Endometrium (tissue), 2 donors: ENCODE results near the gene NKAPD1.

Source experiments
- FAIRE-seq: peaks from 2 replicates; lab custom pipeline; 2012; peaks lifted over from hg19 to GRCh38; lab: Jason Lieb, UNC
- donor health status: control.
- donor health status: control.

Gene NKAPD1

DNA sequence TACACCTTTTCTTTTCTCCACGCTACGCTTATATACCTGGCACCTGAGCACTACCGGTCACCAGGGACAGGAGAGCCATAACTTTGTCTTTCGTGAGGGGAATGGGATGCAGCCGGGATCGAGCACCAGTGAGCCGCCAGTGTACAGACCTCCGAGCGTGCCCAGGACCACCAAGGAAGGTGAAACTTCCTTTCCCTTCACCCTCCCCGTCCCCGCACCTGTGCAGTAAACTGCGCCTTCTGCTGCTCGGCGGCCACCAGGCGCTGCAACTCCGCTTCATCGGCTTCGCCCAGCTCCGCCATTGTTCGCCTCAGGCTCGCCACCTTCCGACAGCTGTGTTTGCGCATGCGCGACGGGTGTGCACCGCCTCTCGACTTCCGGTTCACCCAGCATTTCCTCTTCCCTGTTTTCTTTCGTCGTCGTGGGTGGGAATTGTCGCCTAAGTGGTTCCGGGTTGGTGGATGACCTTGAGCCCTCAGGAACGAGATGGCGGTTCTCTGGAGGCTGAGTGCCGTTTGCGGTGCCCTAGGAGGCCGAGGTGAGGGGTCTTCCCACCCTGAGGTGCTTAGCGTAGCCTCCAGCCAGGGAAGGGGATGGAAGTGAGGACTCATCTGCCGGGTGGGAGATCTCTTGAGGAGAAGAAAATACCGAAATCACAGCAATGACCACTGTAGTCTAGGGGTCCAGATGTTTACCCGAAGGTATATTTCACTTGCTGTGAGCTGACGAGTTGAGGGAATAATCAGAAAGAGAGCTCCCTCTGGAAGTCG is 12.5 kb downstream of the NKAPD1 start, which contains the start of the genes SDHD and TIMM8B:
Gene SDHD (plus strand): TSS at position 452 of the 770 bp plus-strand sequence. CDS start 35 bp downstream, at position 487.
Gene TIMM8B (minus strand): TSS at position 335 of the 770 bp plus-strand sequence. CDS start 33 bp downstream, at position 302.
- peak; percentile 57 for FAIRE-seq

DNA sequence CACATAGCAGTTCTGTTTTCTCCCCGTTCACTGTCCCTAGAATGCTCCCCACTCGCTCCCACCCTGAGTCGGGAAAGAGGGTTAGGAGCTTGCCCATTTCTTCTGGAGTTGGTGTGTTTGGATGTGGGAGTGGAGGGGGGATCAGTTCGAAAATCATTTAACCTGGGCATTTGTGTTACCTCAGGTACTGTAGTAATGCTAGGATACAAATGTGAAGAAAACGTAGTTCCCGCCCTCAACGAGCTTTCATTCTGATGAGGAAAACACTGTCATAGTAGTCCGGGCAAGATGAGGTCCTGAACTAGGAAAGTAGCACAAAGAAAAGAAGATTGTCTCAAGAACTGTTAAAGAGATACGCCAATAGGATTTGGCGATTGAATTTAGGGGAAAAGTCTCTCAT is 13.1 kb downstream of the NKAPD1 start:
- FAIRE-seq: no peak

DNA sequence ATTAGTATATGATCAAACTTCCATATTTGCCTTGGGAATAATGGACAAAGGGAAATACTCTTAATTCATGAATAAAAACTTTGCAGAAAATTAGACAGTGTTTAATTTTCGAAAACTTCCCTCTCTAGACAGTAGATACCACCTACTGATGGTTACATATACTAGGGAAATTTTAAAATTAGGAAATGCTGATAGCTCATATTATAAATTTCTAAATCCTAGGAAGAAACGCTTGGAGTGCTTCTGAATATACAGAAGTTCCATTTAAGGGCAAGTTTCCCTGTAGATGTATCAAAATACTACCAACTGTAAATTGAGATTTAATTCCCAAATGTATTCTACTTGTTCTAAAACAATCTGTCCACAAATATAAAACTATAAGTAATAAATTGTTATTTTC is 21.2 kb downstream of the NKAPD1 start:
- FAIRE-seq: peak; percentile 74

DNA sequence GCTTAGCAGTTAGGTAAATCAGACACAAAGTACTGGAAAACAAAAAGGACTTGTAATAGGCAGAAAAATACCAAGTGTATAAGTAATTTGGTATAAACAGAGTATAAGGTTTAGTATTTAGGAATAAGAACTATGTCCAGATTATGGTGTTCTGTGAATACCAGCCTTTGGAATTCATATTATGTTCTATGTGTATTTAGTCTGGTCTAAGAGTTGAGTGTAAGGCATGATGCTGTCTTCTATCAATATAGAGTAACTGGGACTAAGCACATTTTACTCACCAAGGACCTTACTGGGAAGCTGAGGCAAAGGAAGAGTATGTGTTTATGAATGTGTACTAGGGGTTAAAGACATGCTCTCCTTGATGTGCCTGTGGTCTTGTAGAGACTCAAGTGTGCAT is 22.1 kb downstream of the NKAPD1 start:
- FAIRE-seq: no peak

DNA sequence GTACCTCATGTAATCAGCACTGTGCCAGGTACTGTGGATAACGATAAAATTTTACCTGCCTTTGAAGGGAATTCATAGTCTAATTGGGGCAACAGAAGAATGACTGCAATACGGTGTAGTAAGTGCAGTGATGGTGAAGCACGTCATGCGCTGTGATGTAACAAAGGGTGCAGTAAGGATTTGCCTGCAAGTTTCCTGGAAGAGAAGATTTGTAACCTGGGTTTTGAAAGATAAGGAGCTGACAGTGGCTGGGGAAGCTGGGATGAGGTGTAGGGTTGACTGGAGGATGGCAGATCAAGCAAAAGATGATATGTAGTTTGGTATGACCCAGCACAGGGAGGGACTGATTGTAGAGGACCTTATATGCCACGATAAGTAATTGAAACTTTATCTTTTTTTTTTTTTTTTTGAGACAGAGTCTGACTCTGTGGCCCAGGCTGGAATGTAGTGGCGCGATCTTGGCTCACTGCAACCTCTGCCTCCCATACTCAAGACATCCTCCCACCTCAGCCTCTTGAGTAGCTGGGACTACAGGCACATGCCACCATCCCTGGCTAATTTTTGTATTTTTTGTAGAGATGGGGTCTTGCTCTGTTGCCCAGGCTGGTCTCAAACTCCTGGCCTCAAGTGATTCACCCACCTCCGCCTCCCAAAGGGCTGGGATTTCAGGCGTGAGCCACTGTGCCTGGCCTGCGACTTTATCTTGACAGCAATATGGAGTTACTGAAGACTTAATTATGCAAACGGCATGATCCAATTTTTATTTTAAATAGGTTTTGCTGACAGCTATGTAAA is 23.8 kb downstream of the NKAPD1 start:
- no peak for FAIRE-seq

DNA sequence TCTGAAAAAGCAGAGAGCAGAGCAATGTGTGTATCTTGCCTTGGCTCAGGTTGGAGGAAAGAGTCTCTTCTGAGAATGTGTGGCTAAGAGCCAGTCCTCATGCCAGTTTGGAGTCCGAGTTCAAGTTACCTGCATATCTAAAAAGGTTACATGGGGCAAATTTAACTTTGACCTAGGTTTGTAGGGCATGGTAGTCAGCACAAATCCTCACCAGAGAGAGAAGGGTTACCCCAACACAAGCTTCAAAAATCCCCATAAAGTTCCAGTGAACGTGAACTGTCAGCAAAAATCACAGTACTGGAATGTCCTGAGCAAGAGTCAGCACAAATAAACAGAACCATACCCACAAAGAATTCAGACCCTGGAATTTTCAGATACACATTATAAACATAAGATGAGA is 26.4 kb downstream of the NKAPD1 start:
- FAIRE-seq: no peak

DNA sequence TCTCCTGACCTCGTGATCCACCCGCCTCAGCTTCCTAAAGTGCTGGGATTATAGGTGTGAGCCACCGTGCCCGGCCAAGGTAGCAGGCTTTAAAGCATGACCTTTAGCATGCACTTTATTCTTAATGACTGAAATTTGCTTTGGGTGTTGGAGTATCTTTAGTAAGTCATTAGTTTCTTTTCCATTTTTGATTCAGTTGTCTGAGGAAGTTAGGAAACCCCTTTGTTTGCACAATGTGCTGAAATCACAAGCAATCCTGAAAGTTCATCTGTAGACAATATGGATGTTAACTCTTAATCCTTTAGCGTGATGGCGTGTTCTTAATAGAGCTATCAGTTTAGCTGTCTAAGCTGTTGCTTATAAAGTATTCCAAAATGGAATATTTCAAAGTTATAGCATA is 29.3 kb downstream of the NKAPD1 start:
- no peak for FAIRE-seq

DNA sequence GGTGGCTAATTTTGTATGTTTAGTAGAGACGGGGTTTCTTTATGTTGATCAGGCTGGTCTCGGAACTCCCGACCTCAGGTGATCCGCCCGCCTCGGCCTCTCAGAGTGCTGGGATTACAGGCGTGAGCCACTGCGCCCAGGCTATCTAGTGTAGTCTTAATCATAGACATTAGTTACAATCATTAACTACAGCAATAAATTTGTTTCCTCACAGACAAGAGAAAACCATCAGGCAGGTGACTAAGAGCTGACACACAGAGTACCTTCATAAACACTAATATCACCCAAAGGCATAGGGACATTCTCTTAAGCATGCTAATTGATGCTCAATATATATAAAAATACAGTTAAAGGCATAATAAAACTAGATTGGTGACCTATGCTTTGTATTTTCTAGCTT is 32.0 kb downstream of the NKAPD1 start:
- FAIRE-seq: no peak

DNA sequence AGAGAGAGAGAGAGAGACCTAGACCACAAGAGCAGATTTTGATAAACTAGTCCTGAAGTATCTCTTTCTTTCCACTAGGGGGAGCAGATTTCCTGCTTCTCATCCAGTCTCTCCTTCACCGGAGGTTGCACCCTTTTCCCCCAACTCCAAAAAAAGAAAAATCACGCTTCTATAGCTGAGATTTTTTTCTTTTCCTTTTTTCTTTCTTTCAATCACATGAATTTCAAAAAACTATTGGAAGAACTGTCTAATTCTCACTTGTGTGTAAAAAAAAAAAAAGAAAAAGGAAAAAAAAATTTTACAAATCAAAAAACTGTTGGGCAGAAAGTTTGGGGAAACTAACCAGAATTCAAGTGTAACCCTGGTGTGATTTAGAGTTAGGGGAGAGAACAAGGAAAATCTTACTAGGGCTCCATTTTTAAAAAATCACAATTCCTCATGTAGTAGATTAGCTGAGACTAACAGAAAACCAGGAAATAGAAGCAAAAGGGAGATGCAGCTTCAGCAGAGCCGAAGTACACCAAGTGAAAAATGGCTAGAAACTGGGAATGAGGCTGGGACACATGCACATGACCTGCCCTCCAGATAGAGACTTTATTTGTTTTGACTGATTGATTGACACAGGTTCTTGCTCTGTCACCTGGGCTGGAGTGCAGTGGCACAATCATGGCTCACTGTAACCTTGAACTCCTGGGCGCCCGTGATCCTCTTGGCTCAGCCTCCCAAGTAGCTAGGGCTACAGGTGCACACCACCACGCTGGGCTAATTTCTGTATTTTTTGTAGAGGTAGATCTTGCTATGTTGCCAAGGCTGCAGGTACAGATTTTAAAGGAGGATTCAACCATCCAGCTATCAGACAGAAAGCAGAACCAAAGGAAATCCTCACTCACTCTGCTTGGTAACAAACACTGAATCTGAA is 39.7 kb downstream of the NKAPD1 start:
- FAIRE-seq: no peak

DNA sequence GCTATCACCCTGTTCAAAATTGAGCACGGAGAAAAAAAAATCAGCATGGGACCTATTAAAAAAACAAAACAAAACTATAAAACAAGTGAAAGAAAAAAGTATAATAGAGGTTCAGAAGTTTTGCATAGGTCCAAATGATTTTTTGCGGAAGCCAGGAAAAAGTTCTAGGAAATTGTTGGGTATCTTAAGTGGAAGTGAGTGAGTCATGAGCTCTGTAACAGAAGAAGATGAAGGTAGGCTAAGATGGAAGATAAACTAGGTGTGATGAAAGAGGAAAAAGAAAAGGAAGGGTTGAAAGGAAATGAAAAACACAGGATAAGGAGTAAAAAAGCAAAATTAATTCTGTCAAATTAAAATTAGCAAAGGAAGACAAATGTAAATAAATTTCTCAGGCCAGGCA is 40.4 kb downstream of the NKAPD1 start:
- FAIRE-seq: no peak

DNA sequence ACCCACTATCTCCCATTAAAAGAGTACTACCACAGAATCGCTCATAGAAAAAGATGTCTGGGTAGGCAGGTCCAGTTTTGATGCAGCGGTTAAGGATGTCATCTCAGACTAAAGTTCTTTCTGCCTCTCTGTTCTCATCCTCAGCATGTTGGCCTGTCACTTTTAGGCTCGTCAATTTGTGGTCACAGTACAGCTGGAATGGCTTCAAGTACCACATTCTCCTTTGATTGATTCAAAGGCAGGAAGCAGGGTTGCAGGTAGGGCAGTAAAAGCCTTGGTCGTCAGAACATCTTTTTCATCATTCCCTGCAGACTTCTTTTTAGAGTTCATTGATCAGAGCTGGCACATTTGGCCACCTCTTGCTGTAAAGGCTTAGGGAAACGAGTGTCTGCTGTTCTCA is 41.3 kb downstream of the NKAPD1 start:
- no peak for FAIRE-seq

DNA sequence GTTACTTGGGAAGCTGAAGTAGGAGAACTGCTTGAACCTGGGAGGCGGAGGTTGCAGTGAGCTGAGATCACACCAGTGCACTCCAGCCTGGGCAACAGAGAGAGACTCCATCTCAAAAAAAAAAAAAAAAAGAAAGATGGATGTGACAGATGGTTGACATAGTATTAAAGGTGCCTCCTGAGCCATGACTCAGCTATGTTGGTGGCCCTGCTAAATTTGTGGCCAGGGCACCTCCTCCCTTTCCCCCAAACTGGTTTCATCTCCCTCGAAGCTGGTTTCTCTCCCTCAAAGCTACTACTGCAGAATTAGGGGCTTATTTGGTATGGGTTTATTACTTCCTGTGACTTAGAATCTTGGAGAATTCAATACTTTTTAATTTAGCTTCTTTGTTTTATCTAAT is 44.1 kb downstream of the NKAPD1 start:
- no peak for FAIRE-seq

DNA sequence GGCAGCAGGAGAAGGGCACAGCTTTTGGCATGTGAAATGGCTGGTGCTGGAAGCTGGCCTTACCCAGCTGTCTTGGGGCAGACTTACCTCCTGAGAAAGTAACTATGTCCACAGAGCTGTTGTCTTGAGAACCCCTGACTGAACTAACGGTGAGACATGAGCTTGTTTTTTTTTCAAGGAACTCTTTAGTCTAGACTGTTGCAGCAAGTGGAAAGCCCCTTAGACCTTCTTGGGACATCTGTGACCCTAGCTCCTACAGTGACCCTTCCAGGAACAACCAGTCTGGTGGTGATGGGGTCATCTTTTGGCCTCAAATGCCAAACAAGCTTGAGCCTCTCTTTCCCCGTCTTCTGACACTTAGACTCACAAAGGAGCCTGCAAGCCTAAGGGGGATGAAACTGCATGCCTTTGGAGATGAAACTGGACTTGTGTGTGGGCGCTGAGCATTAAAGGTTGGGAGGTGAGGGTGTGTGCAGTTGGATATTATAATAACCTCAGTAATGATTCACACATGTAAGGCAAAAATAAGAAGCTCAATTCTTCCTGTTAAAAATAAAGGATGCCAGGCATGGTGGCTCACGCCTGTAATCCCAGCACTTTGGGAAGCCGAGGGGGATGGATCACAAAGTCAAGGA is 48.0 kb downstream of the NKAPD1 start:
- no peak for FAIRE-seq

DNA sequence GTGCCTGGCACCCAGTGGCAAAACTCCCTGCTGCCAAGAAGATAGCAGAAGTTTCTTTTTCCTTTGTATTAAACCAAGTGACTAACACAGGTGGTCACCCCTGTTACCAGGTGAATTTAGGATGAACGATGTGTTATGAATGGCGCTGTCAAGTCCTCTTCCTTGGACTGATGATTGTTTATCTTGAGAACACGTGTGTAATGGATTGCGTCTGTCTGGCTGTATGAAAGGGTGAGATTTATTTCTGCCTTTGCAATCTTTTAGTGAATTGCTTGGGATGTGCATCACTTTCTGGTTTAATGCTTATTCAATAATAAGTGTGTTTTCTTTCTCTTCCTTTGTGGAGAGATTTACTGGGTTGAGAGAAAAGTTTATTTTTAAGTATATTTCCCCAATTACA is 49.0 kb downstream of the NKAPD1 start:
- FAIRE-seq: no peak

DNA sequence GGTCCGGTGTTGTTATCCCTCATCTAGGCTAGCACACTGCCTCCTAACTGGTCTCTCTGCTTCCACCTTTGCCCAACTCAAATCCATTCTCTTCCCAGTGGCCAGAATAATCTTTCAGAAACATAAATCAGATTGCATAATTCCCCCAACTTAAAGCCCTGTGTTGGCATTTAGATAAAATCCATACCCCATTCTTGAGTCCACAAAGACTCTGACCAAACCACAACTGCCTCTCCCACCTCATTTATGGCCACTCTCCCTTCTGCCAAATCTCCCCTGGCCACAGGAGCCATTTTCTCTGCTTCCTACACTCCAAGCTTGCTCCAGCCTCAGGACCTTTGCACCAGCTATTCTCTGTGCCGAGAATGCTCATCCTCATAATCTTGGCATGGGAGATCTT is 53.0 kb downstream of the NKAPD1 start:
- no peak for FAIRE-seq

DNA sequence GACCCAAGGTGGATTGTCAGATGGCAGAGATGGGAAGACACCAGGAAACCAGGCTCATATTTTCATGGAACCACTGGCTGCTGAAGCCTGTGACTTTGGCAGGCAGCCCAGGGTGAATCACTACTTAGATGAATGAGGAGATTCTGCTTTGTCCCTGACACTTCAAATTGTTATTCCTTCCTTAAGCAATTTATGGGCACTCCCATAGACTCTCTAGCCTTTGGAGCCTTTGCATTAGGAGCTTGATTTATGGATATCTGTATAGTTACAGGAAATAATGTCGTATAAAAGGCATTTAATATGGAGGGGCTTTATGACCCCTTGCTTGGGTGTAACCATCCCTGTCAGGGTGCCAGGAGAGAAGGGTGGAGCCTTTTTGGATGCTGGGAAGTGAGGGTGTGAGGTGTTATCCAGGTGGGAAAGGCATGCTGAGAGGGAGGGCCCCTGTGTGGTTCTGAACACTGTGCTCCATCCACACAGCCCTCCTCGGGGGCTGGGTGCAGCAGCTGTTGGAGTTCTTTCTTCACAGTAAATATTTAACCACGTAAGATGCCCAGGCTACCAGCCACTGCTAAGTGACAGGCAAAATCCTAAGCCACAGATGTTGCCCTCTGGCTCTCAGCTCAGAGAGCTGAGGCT is 54.5 kb downstream of the NKAPD1 start:
- FAIRE-seq: no peak

DNA sequence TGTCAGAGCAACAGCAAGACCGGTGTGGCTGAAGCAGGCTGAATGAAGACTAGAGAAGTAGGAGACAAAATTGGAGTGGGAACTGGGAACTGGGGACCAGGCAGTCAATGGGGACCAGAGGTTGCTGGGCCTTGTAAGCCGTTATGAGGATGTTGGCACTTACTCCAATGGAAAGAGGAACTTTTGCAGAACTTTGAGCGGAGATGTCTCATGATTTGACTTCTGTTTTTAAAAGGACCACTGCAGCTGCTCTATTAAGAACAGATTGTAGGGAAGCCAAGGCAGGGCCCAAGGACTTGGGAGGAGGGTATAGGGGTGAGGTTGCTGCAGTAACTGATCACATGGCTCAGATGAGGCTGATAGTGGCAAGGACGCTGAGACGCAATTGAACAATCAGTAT is 55.6 kb downstream of the NKAPD1 start:
- no peak for FAIRE-seq

DNA sequence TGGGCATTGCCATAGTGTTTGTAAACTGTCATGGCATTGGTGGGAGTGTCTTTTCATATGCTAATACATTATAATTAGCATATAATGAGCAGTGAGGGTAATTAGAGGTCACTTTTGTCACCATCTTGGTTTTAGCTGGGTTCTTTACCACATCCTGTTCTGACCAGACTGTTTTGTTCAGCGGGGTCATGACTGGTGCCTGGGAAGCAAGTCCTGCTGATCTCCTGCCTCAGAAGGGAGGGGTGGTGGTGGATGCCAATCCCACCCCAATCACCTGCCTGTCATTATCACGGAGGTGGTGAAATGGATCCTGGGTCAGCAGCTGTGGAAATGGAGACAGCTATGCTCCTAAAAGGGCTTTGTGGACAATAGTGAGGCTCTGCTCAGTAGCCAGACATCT is 58.6 kb downstream of the NKAPD1 start:
- no peak for FAIRE-seq

DNA sequence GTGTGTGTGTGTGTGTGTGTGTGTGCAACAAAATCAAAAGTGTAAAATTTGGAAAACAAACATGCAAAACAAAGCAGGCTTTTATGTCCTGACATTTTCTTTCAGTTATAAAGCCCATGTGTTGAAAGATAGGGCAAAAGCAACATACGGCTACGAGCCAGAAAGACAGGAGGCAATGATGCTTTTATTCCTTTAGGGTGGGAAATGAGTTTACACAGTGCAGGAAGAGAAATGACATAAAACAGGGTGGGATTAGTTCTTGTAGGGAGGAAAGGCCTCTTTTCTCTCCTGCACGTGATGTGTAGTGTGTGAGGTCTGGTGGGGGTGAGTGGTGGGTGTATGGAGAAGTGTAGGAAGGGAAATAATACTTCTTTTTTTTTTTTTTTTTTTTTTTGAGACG is 60.4 kb downstream of the NKAPD1 start:
- no peak for FAIRE-seq
